Stimulated activated CD8-positive, alpha-beta memory T cell treated with anti-CD3 and anti-CD28 coated beads, Interleukin-2, amount 100 ng/mL, for 1 hour (primary cell): Measurements from ENCODE around the gene SERPINA4.
"Not testable (repeated sequence)": the region's sequence is repeated elsewhere in the genome, so short reads cannot be mapped to it uniquely, and the experiment has no call there.

Experiments
- DNase-seq, 2 donors: peaks; one replicate each; pipeline ENCODE4 v3.0.0-alpha.2; 2020; ENCODE audit warnings: low read depth in 2 of 2

SERPINA4 gene

GRCh38 chr14:94569381-94570001, 8.2 kb downstream of the SERPINA4 start:
- no peak for DNase-seq

- no peak for DNase-seq
These were observed 8.8 kb downstream of the SERPINA4 start for GRCh38 chr14:94570002-94570400.

GRCh38 chr14:94570440-94570839, 9.2 kb downstream of the SERPINA4 start:
- DNase-seq = no peak

GRCh38 chr14:94571395-94571794, 10.2 kb downstream of the SERPINA4 start:
- no peak for DNase-seq

- no peak for DNase-seq
These were observed 10.7 kb downstream of the SERPINA4 start for GRCh38 chr14:94571950-94572349.

- DNase-seq = no peak
These were observed 11.5 kb downstream of the SERPINA4 start for GRCh38 chr14:94572637-94573303.

- DNase-seq = no peak
These were observed 12.4 kb downstream of the SERPINA4 start for GRCh38 chr14:94573475-94574277.

GRCh38 chr14:94574336-94574735, 13.1 kb downstream of the SERPINA4 start:
- no peak for DNase-seq

- DNase-seq = no peak
These were observed 14.7 kb downstream of the SERPINA4 start for GRCh38 chr14:94575730-94576585.

GRCh38 chr14:94577472-94577871, 16.2 kb downstream of the SERPINA4 start:
- not testable (repeated sequence) for DNase-seq

- DNase-seq = no peak
These were observed 17.5 kb downstream of the SERPINA4 start for GRCh38 chr14:94578712-94579111.

GRCh38 chr14:94581127-94581999, 20.1 kb downstream of the SERPINA4 start, which contains the start of gene SERPINA5:
TSS of gene SERPINA5 (plus strand) at chr14:94581426. CDS start at chr14:94587363, 5,937 bp downstream.
- no peak for DNase-seq

- no peak for DNase-seq
These were observed 21.0 kb downstream of the SERPINA4 start for GRCh38 chr14:94582199-94582750.

GRCh38 chr14:94582851-94583250, 21.6 kb downstream of the SERPINA4 start:
- DNase-seq = no peak

- no peak for DNase-seq
These were observed 22.3 kb downstream of the SERPINA4 start for GRCh38 chr14:94583557-94583956.

GRCh38 chr14:94584591-94585280, 23.5 kb downstream of the SERPINA4 start:
- no peak for DNase-seq

GRCh38 chr14:94586635-94587034, 25.4 kb downstream of the SERPINA4 start:
- no peak for DNase-seq

GRCh38 chr14:94588311-94588710, 27.1 kb downstream of the SERPINA4 start:
- DNase-seq = no peak

GRCh38 chr14:94591073-94591472, 29.8 kb downstream of the SERPINA4 start:
- DNase-seq = no peak

GRCh38 chr14:94591871-94592270, 30.6 kb downstream of the SERPINA4 start:
- no peak for DNase-seq
